GM19468 (cell line): ENCODE results near the gene ELMO3.

Experiments used
- ATAC-seq: cut with Tn5 transposase; IDR thresholded peaks from one replicate; pipeline ENCODE4 v1.9.1; 2021; ENCODE audit warnings: mild to moderate bottlenecking, moderate library complexity, moderate number of reproducible peaks; ENCODE audit not compliant: unreplicated experiment; ENCODE audit errors: extremely low read depth

The ELMO3 gene

GRCh38 chr16:67237396-67238277 is 38.7 kb downstream of the ELMO3 start:
- ATAC-seq: no peak

GRCh38 chr16:67238278-67238575 is 39.3 kb downstream of the ELMO3 start:
- no peak for ATAC-seq

- ATAC-seq: no peak
These were observed 40.0 kb downstream of the ELMO3 start for GRCh38 chr16:67238806-67239470.

- ATAC-seq: no peak
These were observed 41.6 kb downstream of the ELMO3 start for GRCh38 chr16:67240506-67240905.

- ATAC-seq: no peak
These were observed 42.3 kb downstream of the ELMO3 start for GRCh38 chr16:67241008-67241900.

GRCh38 chr16:67242138-67242730 is 43.3 kb downstream of the ELMO3 start:
- no peak for ATAC-seq

GRCh38 chr16:67243481-67243880 is 44.5 kb downstream of the ELMO3 start:
- ATAC-seq: no peak

GRCh38 chr16:67244387-67245185 is 45.7 kb downstream of the ELMO3 start:
- no peak for ATAC-seq

- ATAC-seq: no peak
These were observed 46.3 kb downstream of the ELMO3 start for GRCh38 chr16:67245186-67245585.

- ATAC-seq: no peak
These were observed 46.7 kb downstream of the ELMO3 start for GRCh38 chr16:67245674-67246080.

- no peak for ATAC-seq
These were observed 47.3 kb downstream of the ELMO3 start for GRCh38 chr16:67246081-67246755.

- no peak for ATAC-seq
These were observed 47.8 kb downstream of the ELMO3 start for GRCh38 chr16:67246756-67247191.

GRCh38 chr16:67247192-67248072 is 48.5 kb downstream of the ELMO3 start, which contains the start of gene FHOD1:
Gene FHOD1, minus strand, starts transcription at chr16:67247481. Its CDS starts 71 bp downstream, at chr16:67247410.
- peak; percentile 48 for ATAC-seq

GRCh38 chr16:67248073-67248400 is 49.1 kb downstream of the ELMO3 start:
- ATAC-seq: no peak

GRCh38 chr16:67248401-67249177 is 49.7 kb downstream of the ELMO3 start, which contains the start of gene SLC9A5:
Gene SLC9A5, plus strand, starts transcription at chr16:67248979. Its CDS starts 36 bp downstream, at chr16:67249015.
- no peak for ATAC-seq

GRCh38 chr16:67249178-67250044 is 50.5 kb downstream of the ELMO3 start:
- no peak for ATAC-seq
